ENCODE results near the gene LPP.

DNA sequence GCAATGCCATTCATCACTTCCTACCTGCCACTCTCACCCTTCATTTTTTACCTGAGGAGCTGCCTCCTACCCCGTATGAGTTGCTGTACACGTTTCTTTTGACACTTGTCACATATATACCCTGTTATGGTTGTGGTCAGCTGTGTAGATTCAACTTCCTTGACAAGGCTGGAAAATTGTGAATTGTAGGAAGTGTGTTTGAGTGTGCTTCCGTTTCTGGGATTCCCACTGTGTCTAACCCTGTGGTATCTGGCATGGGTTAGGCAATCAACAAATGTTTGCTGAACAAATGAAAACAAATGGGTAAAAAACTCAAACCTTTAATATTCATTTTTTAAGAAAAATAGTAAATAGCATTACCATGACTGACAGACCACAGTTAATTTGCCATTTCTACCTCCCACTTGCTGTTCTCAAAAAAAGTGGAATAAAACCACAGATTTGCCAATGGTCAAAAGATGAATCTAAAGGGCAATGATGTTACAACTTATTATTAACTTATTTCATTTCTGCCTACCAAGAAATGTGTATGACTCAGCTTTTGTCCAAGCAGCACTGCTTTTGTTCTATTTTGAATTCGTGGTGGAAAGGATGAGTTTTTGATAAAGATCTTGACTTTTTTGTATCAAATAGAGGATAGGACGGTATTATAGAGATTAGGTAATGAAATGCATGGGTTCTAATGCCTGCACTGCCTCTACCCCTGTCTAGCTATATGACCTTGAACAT, 404.6 kb downstream of the LPP start:
- TF ChIP-seq SP1 (CRISPR knock-in tag; IDR thresholded peaks at IDR 0.05) (no peak), BRCA1 (IDR thresholded peaks at IDR 0.05) (no peak), BRCA1 (CRISPR knock-in tag; IDR thresholded peaks at IDR 0.05) (no peak)

Data from K562 (cell line).